ES-I3 (cell line): ENCODE data around the gene PCNP.
A peak's percentile ranks its signal among the peaks of the same experiment; 100 is the strongest.
"Not testable (repeated sequence)": the region's sequence is repeated elsewhere in the genome, so short reads cannot be mapped to it uniquely, and the experiment has no call there.

ENCODE experiments used
- H3K36me3 ChIP-seq: 2 replicates; pipeline ENCODE4 v1.6.1; 2013; ENCODE audit warnings: mild to moderate bottlenecking, low read length, control low read depth, moderate library complexity; ENCODE audit not compliant: insufficient read depth
- H3K4me1 ChIP-seq: 2 replicates; pipeline ENCODE4 v1.6.1; 2013; ENCODE audit warnings: mild to moderate bottlenecking, control low read depth, low read length; ENCODE audit not compliant: insufficient read depth
- H3K9ac ChIP-seq: 2 replicates; pipeline ENCODE4 v1.6.1; 2013; ENCODE audit warnings: low read depth, mild to moderate bottlenecking, low read length, moderate library complexity
- H3K9me3 ChIP-seq: 2 replicates; pipeline ENCODE4 v1.6.1; 2013; ENCODE audit warnings: mild to moderate bottlenecking, low read length, moderate library complexity; ENCODE audit not compliant: control insufficient read depth, insufficient read depth

The PCNP gene

GRCh38 chr3:101603184-101603583 is 29.2 kb downstream of the PCNP start:
- Histone ChIP-seq H3K9me3 (no peaks in the 10 kb centered on the region), H3K36me3 (no peaks in the 10 kb centered on the region), H3K9ac (no peak overlapping the region), H3K4me1 (no peaks in the 10 kb centered on the region)

GRCh38 chr3:101605398-101605797 is 31.4 kb downstream of the PCNP start:
- not testable (repeated sequence) for H3K4me1 ChIP-seq
- H3K9ac ChIP-seq = peak overlapping the region; percentile 41

GRCh38 chr3:101611023-101611422 is 37.0 kb downstream of the PCNP start:
- no peaks in the 10 kb centered on the region for H3K9me3 ChIP-seq

More at GRCh38 chr3:101605398-101605797, 31.4 kb downstream of the PCNP start:
- not testable (repeated sequence) for H3K9me3 ChIP-seq, H3K36me3 ChIP-seq

GRCh38 chr3:101613014-101613413 is 39.0 kb downstream of the PCNP start:
- H3K4me1 ChIP-seq, H3K9ac ChIP-seq, H3K9me3 ChIP-seq, H3K36me3 ChIP-seq: not testable (repeated sequence)

More at GRCh38 chr3:101611023-101611422, 37.0 kb downstream of the PCNP start:
- Histone ChIP-seq H3K36me3 (no peaks in the 10 kb centered on the region), H3K4me1 (no peaks in the 10 kb centered on the region), H3K9ac (no peak overlapping the region)

- Histone ChIP-seq H3K36me3 (no peaks in the 10 kb centered on the region), H3K4me1 (no peaks in the 10 kb centered on the region), H3K9me3 (no peaks in the 10 kb centered on the region), H3K9ac (no peak overlapping the region)
Observed at GRCh38 chr3:101615525-101615924, 41.5 kb downstream of the PCNP start.

GRCh38 chr3:101617478-101617877 is 43.5 kb downstream of the PCNP start:
- Histone ChIP-seq H3K9ac (no peak overlapping the region), H3K4me1 (no peaks in the 10 kb centered on the region), H3K36me3 (no peaks in the 10 kb centered on the region), H3K9me3 (no peaks in the 10 kb centered on the region)

GRCh38 chr3:101618726-101619125 is 44.7 kb downstream of the PCNP start:
- H3K36me3 ChIP-seq = no peaks in the 10 kb centered on the region
- no peaks in the 10 kb centered on the region for H3K4me1 ChIP-seq
- H3K9ac ChIP-seq = no peak overlapping the region
- no peaks in the 10 kb centered on the region for H3K9me3 ChIP-seq

- Histone ChIP-seq H3K36me3 (no peaks in the 10 kb centered on the region), H3K9me3 (peaks cover 2% of the 10 kb centered on the region; the same call in 1 of the 2 replicates), H3K9ac (no peak overlapping the region), H3K4me1 (no peaks in the 10 kb centered on the region)
Observed at GRCh38 chr3:101619734-101620133, 45.8 kb downstream of the PCNP start.

GRCh38 chr3:101623656-101624055 is 49.7 kb downstream of the PCNP start:
- Histone ChIP-seq H3K36me3 (no peaks in the 10 kb centered on the region), H3K9ac (no peak overlapping the region), H3K4me1 (peaks cover 4% of the 10 kb centered on the region; the same call in 1 of the 2 replicates), H3K9me3 (peaks cover 9% of the 10 kb centered on the region)

GRCh38 chr3:101624857-101625256 is 50.9 kb downstream of the PCNP start:
- H3K9ac ChIP-seq = no peak overlapping the region
- H3K36me3 ChIP-seq = no peaks in the 10 kb centered on the region
- peaks cover 9% of the 10 kb centered on the region for H3K9me3 ChIP-seq
- H3K4me1 ChIP-seq = peaks cover 4% of the 10 kb centered on the region; the same call in 1 of the 2 replicates

- Histone ChIP-seq H3K9me3 (peaks cover 9% of the 10 kb centered on the region), H3K4me1 (peaks cover 4% of the 10 kb centered on the region; the same call in 1 of the 2 replicates), H3K36me3 (no peaks in the 10 kb centered on the region), H3K9ac (no peak overlapping the region)
Observed at GRCh38 chr3:101625879-101626278, 51.9 kb downstream of the PCNP start.

- no peaks in the 10 kb centered on the region for H3K36me3 ChIP-seq
- H3K4me1 ChIP-seq = peaks cover 4% of the 10 kb centered on the region; the same call in 1 of the 2 replicates
- no peak overlapping the region for H3K9ac ChIP-seq
- peaks cover 9% of the 10 kb centered on the region for H3K9me3 ChIP-seq
Observed at GRCh38 chr3:101629219-101629618, 55.2 kb downstream of the PCNP start.

- Histone ChIP-seq H3K9ac (no peak overlapping the region), H3K36me3 (no peaks in the 10 kb centered on the region), H3K4me1 (peaks cover 6% of the 10 kb centered on the region; the same call in 1 of the 2 replicates)
Observed at GRCh38 chr3:101631098-101631796, 57.3 kb downstream of the PCNP start.

GRCh38 chr3:101631959-101632358 is 58.0 kb downstream of the PCNP start:
- H3K4me1 ChIP-seq, H3K36me3 ChIP-seq: not testable (repeated sequence)

More at GRCh38 chr3:101631098-101631796, 57.3 kb downstream of the PCNP start:
- H3K9me3 ChIP-seq = no peaks in the 10 kb centered on the region

GRCh38 chr3:101632586-101632985 is 58.6 kb downstream of the PCNP start:
- no peak overlapping the region for H3K9ac ChIP-seq
- H3K36me3 ChIP-seq = no peaks in the 10 kb centered on the region
- peaks cover 5% of the 10 kb centered on the region; the same call in 1 of the 2 replicates for H3K4me1 ChIP-seq
- H3K9me3 ChIP-seq = no peaks in the 10 kb centered on the region

More at GRCh38 chr3:101631959-101632358, 58.0 kb downstream of the PCNP start:
- H3K9ac ChIP-seq, H3K9me3 ChIP-seq: not testable (repeated sequence)
